HG03039 (cell line): ENCODE measurements around the gene VPS16.

Source experiments
- ATAC-seq: cut with Tn5 transposase; IDR thresholded peaks from one replicate; pipeline ENCODE4 v1.9.1; 2021; ENCODE audit warnings: mild to moderate bottlenecking, moderate library complexity; ENCODE audit not compliant: unreplicated experiment

Gene VPS16

GRCh38 chr20:2833761-2834160 lies 6.8 kb upstream of the VPS16 start:
- ATAC-seq, result no peak

GRCh38 chr20:2834401-2835110 lies 6.0 kb upstream of the VPS16 start:
- no peak for ATAC-seq

GRCh38 chr20:2835331-2835796 lies 5.2 kb upstream of the VPS16 start:
- no peak for ATAC-seq

- no peak for ATAC-seq
Observed at GRCh38 chr20:2836035-2836434, 4.5 kb upstream of the VPS16 start.

- ATAC-seq, result no peak
Observed at GRCh38 chr20:2837221-2837960, 3.2 kb upstream of the VPS16 start.

GRCh38 chr20:2838170-2838797 lies 2.3 kb upstream of the VPS16 start:
- no peak for ATAC-seq

GRCh38 chr20:2838847-2839671 lies 1.5 kb upstream of the VPS16 start:
- ATAC-seq, result no peak

GRCh38 chr20:2839732-2840137 lies 810 bp upstream of the VPS16 start:
- no peak for ATAC-seq

- ATAC-seq, result peak; percentile 25
Observed at GRCh38 chr20:2840967-2841531, 504 bp downstream of the VPS16 start.

GRCh38 chr20:2845607-2846006 lies 5.1 kb downstream of the VPS16 start:
- ATAC-seq, result no peak

- ATAC-seq, result no peak
Observed at GRCh38 chr20:2846698-2847097, 6.2 kb downstream of the VPS16 start.

GRCh38 chr20:2847802-2848201 lies 7.3 kb downstream of the VPS16 start:
- ATAC-seq, result no peak

GRCh38 chr20:2849529-2849928 lies 9.0 kb downstream of the VPS16 start:
- no peak for ATAC-seq

GRCh38 chr20:2851086-2851485 lies 10.5 kb downstream of the VPS16 start:
- ATAC-seq, result no peak

GRCh38 chr20:2858591-2858990 lies 18.0 kb downstream of the VPS16 start:
- no peak for ATAC-seq

- ATAC-seq, result no peak
Observed at GRCh38 chr20:2859330-2860121, 19.0 kb downstream of the VPS16 start.

GRCh38 chr20:2864626-2865025 lies 24.1 kb downstream of the VPS16 start:
- ATAC-seq, result no peak

- ATAC-seq, result no peak
Observed at GRCh38 chr20:2865101-2865500, 24.6 kb downstream of the VPS16 start.

GRCh38 chr20:2865630-2866029 lies 25.1 kb downstream of the VPS16 start:
- no peak for ATAC-seq

GRCh38 chr20:2866236-2866635 lies 25.7 kb downstream of the VPS16 start:
- ATAC-seq, result no peak
